ENCODE measurements around the gene SLX4IP. TPM values are rescaled to one million over a fixed set of nuclear protein-coding genes. Genes with fewer than 3 reads are reported as not detected.

SLX4IP gene
- total RNA-seq, 2 experiments from 2014 or later = 1.6 to 1.8 TPM

- no peaks in the 10 kb centered on the region for H3K9me3 Mint-ChIP-seq
- peak overlapping the region; percentile 93 for H3K27ac Mint-ChIP-seq
- Histone ChIP-seq H3K27me3 (ENCODE audit: control insufficient read depth in 1 of 2, insufficient read depth in 2 of 2, low read length in 2 of 2) (no peaks in the 10 kb centered on the region), H3K4me3 (ENCODE audit: low read length) (peak overlapping the region; percentile 54), H3K4me1 (ENCODE audit: insufficient read depth, low read length) (peaks cover 19% of the 10 kb centered on the region), H3K36me3 (ENCODE audit: insufficient read depth, low read length) (no peaks in the 10 kb centered on the region), H3K9me3 (ENCODE audit: control insufficient read depth in 1 of 2, insufficient read depth in 1 of 2, low read length in 2 of 2) (no peaks in the 10 kb centered on the region), H3K27ac (ENCODE audit: low read depth in 1 of 2, low read length in 2 of 2) (peak overlapping the region in 1 of 2 donors; percentile 71)
- ChIA-PET POLR2A (no interaction called here), CTCF (no interaction called here)
- ATAC-seq (ENCODE audit: poor library complexity) (peak; percentile 76), DNase-seq (peak in 5 of 14 experiments; percentile 5 to 49 (median 24))
- H3K36me3 Mint-ChIP-seq (ENCODE audit: low read depth) = no peaks in the 10 kb centered on the region
- H3K4me3 Mint-ChIP-seq = peak overlapping the region; percentile 89
- H3K4me1 Mint-ChIP-seq (ENCODE audit: low read depth) = peaks cover 34% of the 10 kb centered on the region
- no peak for TF ChIP-seq CTCF (IDR thresholded peaks at IDR 0.05)
- intact Hi-C loops (cut with DNase I, micrococcal nuclease) = loop anchor here (5.0 to 10.0 kb wide), 3 partner anchors 40 to 67 kb away; partner anchors contain the start of genes SLX4IP (in 2 of the 2) and MKKS (in 1 of the 2)
- no peaks in the 10 kb centered on the region for H3K27me3 Mint-ChIP-seq
These were observed 67.0 kb downstream of the SLX4IP start for GRCh38 chr20:10502098-10502526.

GRCh38 chr20:10504608-10504993 is 69.5 kb downstream of the SLX4IP start:
- no peaks in the 10 kb centered on the region for H3K27me3 Mint-ChIP-seq
- H3K4me1 ChIP-seq (ENCODE audit: insufficient read depth, low read length) = peaks cover 19% of the 10 kb centered on the region
- no peaks in the 10 kb centered on the region for H3K9me3 ChIP-seq (ENCODE audit: control insufficient read depth in 1 of 2, insufficient read depth in 1 of 2, low read length in 2 of 2)
- DNase-seq (no peak), ATAC-seq (ENCODE audit: poor library complexity) (no peak)
- TF ChIP-seq CTCF (IDR thresholded peaks at IDR 0.05) = no peak
- no peak overlapping the region for H3K4me3 ChIP-seq (ENCODE audit: low read length)
- H3K27me3 ChIP-seq (ENCODE audit: control insufficient read depth in 1 of 2, insufficient read depth in 2 of 2, low read length in 2 of 2) = no peaks in the 10 kb centered on the region
- POLR2A ChIA-PET = no interaction called here
- intact Hi-C loops (cut with DNase I, micrococcal nuclease) = loop anchor here (5.0 to 10.0 kb wide), 3 partner anchors 38 to 70 kb away; partner anchors contain the start of genes SLX4IP (in 2 of the 2) and MKKS (in 1 of the 2)
- H3K36me3 ChIP-seq (ENCODE audit: insufficient read depth, low read length) = no peaks in the 10 kb centered on the region
- no peaks in the 10 kb centered on the region for H3K36me3 Mint-ChIP-seq (ENCODE audit: low read depth)
- H3K9me3 Mint-ChIP-seq = no peaks in the 10 kb centered on the region
- no peak overlapping the region for H3K4me3 Mint-ChIP-seq
- H3K4me1 Mint-ChIP-seq (ENCODE audit: low read depth) = peaks cover 34% of the 10 kb centered on the region
- CTCF ChIA-PET = no interaction called here
- H3K27ac ChIP-seq (ENCODE audit: low read depth in 1 of 2, low read length in 2 of 2) = no peak overlapping the region
- no peak overlapping the region for H3K27ac Mint-ChIP-seq

GRCh38 chr20:10504994-10505730 is 70.1 kb downstream of the SLX4IP start:
- no peak for TF ChIP-seq CTCF (IDR thresholded peaks at IDR 0.05)
- Mint-ChIP-seq H3K4me3 (no peak overlapping the region), H3K9me3 (no peaks in the 10 kb centered on the region), H3K4me1 (ENCODE audit: low read depth) (peaks cover 29% of the 10 kb centered on the region), H3K36me3 (ENCODE audit: low read depth) (no peaks in the 10 kb centered on the region), H3K27ac (no peak overlapping the region), H3K27me3 (no peaks in the 10 kb centered on the region)
- Histone ChIP-seq H3K9me3 (ENCODE audit: control insufficient read depth in 1 of 2, insufficient read depth in 1 of 2, low read length in 2 of 2) (no peaks in the 10 kb centered on the region), H3K4me1 (ENCODE audit: insufficient read depth, low read length) (peaks cover 19% of the 10 kb centered on the region), H3K27me3 (ENCODE audit: control insufficient read depth in 1 of 2, insufficient read depth in 2 of 2, low read length in 2 of 2) (no peaks in the 10 kb centered on the region), H3K27ac (ENCODE audit: low read depth in 1 of 2, low read length in 2 of 2) (no peak overlapping the region), H3K4me3 (ENCODE audit: low read length) (no peak overlapping the region), H3K36me3 (ENCODE audit: insufficient read depth, low read length) (no peaks in the 10 kb centered on the region)
- POLR2A ChIA-PET = no interaction called here
- peak in 1 of 14 experiments; percentile 12 for DNase-seq
- ATAC-seq (ENCODE audit: poor library complexity) = no peak
- CTCF ChIA-PET = no interaction called here
- intact Hi-C loops (cut with DNase I, micrococcal nuclease) = loop anchor here (5.0 to 10.0 kb wide), 3 partner anchors 37 to 70 kb away; partner anchors contain the start of genes SLX4IP (in 2 of the 2) and MKKS (in 1 of the 2)

Data from CD4-positive, alpha-beta T cell (primary cell).